ENCODE measurements around the gene HES4.

The HES4 gene

GRCh38 chr1:1003618-1004419 is 3.9 kb upstream of the HES4 start (continued):
- TF ChIP-seq PATZ1 (tag by site-specific recombination; IDR thresholded peaks at IDR 0.05): 0 out of 2 replicates have a peak, but pooled peaks have one; percentile 18
- peak; percentile 68 for TF ChIP-seq ZBTB10 (tag by site-specific recombination; IDR thresholded peaks at IDR 0.05)
- TF ChIP-seq ZNF223 (tag by site-specific recombination; IDR thresholded peaks at IDR 0.05): no peak
- peak; percentile 95 for TF ChIP-seq ZNF600 (tag by site-specific recombination; IDR thresholded peaks at IDR 0.05)
- no peak for TF ChIP-seq ZNF777 (tag by site-specific recombination; IDR thresholded peaks at IDR 0.05; ENCODE audit: borderline replicate concordance)
- TF ChIP-seq, protein P1, sequence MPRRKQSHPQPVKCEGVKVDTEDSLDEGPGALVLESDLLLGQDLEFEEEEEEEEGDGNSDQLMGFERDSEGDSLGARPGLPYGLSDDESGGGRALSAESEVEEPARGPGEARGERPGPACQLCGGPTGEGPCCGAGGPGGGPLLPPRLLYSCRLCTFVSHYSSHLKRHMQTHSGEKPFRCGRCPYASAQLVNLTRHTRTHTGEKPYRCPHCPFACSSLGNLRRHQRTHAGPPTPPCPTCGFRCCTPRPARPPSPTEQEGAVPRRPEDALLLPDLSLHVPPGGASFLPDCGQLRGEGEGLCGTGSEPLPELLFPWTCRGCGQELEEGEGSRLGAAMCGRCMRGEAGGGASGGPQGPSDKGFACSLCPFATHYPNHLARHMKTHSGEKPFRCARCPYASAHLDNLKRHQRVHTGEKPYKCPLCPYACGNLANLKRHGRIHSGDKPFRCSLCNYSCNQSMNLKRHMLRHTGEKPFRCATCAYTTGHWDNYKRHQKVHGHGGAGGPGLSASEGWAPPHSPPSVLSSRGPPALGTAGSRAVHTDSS (tag by site-specific recombination; IDR thresholded peaks at IDR 0.05): no peak
- TF ChIP-seq, protein P2, sequence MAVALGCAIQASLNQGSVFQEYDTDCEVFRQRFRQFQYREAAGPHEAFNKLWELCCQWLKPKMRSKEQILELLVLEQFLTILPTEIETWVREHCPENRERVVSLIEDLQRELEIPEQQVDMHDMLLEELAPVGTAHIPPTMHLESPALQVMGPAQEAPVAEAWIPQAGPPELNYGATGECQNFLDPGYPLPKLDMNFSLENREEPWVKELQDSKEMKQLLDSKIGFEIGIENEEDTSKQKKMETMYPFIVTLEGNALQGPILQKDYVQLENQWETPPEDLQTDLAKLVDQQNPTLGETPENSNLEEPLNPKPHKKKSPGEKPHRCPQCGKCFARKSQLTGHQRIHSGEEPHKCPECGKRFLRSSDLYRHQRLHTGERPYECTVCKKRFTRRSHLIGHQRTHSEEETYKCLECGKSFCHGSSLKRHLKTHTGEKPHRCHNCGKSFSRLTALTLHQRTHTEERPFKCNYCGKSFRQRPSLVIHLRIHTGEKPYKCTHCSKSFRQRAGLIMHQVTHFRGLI (tag by site-specific recombination; IDR thresholded peaks at IDR 0.05): no peak
- no peak for TF ChIP-seq WT1 (tag by site-specific recombination; IDR thresholded peaks at IDR 0.05)
- no peak for TF ChIP-seq FEZF1 (tag by site-specific recombination; IDR thresholded peaks at IDR 0.05)

DNA sequence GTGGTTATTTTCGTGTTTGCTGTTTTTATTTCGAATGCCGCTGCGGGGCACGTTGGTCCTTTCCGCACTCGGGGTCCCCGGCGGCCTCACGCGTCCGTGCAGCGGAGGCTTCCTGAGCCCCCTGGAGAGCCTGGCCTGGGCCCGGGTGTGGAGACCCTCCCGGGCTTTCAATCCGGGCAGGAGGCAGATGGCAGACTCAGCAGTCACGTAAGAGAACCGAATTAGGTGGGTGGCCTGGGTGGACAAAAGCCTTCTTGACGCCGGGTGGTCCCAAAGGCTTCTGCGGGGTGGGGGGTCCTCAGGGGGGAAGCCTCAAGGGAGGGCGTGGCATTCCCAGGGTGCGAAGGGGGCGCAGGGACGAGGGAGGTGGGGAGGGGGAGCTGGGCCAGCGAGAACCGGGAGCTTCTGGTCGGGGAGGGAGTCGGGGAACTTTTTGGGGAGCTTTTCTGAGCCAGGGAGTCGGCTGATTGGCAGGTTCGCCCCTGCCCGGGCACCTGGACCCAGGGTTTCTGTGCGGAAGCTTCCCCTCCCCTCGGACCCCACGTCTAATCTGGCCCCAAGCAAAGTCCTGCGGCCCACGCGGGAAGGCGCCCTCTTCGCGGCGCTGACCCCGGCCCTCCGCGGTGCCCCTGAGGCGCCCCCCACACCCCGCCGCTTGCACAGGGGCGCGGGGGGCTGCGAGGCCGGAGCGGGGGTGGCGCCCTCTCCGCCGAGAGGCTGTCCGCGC is 1.3 kb upstream of the HES4 start:
- ChIA-PET CTCF (interaction anchor here (0.7 to 3.2 kb wide), 9 partner anchors 11 to 71 kb away, joined by 3 to 31 read pairs (median 5); partner anchors contain the start of genes AGRN, ISG15 and PERM1), POLR2A (interaction anchor here (0.6 to 6.5 kb wide), 8 partner anchors 13 to 61 kb away, joined by 3 to 44 read pairs (median 3); partner anchors contain the start of genes AGRN and ISG15)
- H3K4me3 ChIP-seq (ENCODE audit: low read depth, low read length): peak overlapping the region; percentile 74
- 0 out of 2 replicates have a peak, but pooled peaks cover 3% of the 10 kb centered on the region for H3K4me1 ChIP-seq (ENCODE audit: control insufficient read depth, insufficient read depth, low read length)
- H3K36me3 ChIP-seq (ENCODE audit: control insufficient read depth in 2 of 2, insufficient read depth in 1 of 2, low read length in 2 of 2): peaks cover 0 to 40% of the 10 kb centered on the region in 2 experiments; a peak in 2 of 3 replicates
- H3K27ac ChIP-seq (ENCODE audit: extremely low read depth, low read depth, low read length): peak overlapping the region; percentile 97
- H3K9me3 ChIP-seq (ENCODE audit: control insufficient read depth, insufficient read depth, low read depth, low read length): no peaks in the 10 kb centered on the region
- TF ChIP-seq ZNF791 (tag by site-specific recombination; IDR thresholded peaks at IDR 0.05) (no peak), ZNF529 (tag by site-specific recombination; IDR thresholded peaks at IDR 0.05; ENCODE audit: insufficient replicate concordance) (peak; percentile 3), ZNF664 (tag by site-specific recombination; IDR thresholded peaks at IDR 0.05) (no peak), ZNF692 (tag by site-specific recombination; IDR thresholded peaks at IDR 0.05) (no peak), ZBTB49 (tag by site-specific recombination; IDR thresholded peaks at IDR 0.05; ENCODE audit: low read depth) (no peak)
- TF ChIP-seq, protein P3, sequence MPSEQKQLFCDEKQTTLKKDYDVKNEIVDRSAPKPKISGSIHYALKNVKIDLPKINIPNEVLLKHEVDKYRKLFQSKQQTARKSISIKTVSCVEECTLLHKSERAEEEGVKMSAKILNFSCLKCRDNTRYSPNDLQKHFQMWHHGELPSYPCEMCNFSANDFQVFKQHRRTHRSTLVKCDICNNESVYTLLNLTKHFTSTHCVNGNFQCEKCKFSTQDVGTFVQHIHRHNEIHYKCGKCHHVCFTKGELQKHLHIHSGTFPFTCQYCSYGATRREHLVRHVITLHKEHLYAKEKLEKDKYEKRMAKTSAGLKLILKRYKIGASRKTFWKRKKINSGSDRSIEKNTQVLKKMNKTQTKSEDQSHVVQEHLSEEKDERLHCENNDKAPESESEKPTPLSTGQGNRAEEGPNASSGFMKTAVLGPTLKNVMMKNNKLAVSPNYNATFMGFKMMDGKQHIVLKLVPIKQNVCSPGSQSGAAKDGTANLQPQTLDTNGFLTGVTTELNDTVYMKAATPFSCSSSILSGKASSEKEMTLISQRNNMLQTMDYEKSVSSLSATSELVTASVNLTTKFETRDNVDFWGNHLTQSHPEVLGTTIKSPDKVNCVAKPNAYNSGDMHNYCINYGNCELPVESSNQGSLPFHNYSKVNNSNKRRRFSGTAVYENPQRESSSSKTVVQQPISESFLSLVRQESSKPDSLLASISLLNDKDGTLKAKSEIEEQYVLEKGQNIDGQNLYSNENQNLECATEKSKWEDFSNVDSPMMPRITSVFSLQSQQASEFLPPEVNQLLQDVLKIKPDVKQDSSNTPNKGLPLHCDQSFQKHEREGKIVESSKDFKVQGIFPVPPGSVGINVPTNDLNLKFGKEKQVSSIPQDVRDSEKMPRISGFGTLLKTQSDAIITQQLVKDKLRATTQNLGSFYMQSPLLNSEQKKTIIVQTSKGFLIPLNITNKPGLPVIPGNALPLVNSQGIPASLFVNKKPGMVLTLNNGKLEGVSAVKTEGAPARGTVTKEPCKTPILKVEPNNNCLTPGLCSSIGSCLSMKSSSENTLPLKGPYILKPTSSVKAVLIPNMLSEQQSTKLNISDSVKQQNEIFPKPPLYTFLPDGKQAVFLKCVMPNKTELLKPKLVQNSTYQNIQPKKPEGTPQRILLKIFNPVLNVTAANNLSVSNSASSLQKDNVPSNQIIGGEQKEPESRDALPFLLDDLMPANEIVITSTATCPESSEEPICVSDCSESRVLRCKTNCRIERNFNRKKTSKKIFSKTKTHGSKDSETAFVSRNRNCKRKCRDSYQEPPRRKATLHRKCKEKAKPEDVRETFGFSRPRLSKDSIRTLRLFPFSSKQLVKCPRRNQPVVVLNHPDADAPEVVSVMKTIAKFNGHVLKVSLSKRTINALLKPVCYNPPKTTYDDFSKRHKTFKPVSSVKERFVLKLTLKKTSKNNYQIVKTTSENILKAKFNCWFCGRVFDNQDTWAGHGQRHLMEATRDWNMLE (tag by site-specific recombination; conservative IDR thresholded peaks at IDR 0.05; ENCODE audit: low read depth): no peak

All from HEK293 (cell line).